Measurements from ENCODE around the gene EPHA8.

The EPHA8 gene

DNA sequence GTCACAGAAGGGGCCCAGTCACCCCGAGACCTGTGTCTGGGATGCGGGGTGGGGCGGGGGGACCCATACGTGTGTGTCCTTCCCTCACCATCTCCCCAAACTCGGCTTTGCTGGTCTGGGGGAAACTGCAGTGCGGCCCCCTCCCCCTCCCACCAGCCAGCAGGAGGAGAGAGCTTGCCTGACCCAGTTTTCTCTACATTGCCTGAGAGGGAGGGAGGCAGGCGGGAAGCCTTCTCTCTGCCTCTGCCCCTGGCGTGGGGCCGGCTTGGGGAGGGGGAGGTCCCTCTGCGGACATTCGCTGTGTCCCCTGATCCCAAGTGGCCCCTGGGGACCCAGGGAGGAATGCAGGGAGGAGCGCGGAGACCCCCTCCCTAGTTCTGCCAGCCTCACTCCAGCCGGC, 3.9 kb downstream of the EPHA8 start:
- DNase-seq (ENCODE audit: low spot score) = no peak

DNA sequence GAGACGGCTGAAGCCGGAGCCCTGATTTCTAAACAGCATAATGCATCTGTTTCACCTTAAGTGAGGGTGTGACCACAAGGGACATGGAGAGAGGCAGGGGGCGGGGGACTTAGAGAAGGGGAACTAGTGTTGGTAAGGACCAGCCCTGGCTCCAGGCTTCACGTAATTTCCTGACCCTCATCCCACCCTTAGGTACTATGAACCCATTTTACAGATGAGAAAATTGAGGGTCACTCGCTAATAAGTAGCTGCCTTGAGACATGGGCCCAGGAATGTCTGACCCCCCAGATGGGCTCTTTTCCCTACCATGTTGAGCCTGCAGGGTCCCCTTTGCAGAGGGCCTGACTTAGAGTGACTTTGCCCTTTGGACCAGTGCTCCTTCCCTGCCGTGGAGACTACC, 4.7 kb downstream of the EPHA8 start:
- DNase-seq (ENCODE audit: low spot score) = no peak

DNA sequence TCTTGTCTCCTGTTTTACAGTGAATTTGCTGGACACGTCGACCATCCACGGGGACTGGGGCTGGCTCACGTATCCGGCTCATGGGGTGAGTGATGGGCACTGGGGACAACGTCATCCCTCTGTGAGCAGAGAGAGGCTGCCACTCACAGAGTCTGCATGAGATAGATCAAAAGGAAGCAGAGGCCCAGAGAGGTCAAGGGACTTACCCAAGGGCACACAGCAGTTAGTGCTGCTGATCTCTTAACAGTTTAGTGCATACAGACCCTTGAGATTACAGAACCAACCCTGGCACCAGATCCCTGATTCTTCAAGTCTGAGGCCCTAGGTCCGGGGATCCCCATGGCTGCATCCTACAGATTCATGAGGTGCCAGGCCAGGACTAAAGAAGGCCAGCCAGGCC, 6.0 kb downstream of the EPHA8 start:
- no peak for DNase-seq (ENCODE audit: low spot score)

DNA sequence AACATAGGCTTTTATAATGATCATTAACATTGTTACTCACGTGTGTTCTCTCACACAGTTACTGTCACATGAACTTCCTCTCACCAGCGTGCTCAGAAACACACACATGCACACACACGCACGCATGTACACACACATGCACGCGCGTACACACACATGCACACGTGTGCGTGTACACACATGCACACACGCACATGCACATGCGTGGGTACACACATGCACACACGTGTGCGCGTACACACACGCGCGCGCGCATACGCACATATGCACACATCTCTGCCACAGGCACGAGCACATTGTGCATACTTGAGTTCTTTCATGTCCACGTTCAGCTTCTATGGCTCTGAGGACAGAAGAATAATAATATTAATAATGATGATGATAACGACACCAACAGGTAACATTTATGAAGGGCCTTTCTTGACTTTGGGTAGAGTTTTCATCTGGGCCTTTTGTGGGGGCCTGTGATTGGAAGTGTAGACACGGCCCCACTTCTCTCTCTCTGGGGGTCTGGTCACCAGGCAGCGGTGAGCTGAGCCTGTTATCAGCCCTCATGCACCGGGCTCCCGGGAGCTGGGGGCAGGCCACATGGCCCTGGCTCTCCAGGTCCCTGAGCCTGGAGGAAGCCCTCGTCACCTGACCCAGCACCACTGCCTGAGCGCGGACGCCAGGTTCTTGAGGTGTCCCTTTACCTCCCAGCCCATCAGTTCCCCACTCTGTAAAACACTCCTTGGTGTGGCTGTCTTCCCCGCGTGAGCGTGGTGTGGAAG, 7.0 kb downstream of the EPHA8 start:
- no peak for DNase-seq (ENCODE audit: low spot score)

DNA sequence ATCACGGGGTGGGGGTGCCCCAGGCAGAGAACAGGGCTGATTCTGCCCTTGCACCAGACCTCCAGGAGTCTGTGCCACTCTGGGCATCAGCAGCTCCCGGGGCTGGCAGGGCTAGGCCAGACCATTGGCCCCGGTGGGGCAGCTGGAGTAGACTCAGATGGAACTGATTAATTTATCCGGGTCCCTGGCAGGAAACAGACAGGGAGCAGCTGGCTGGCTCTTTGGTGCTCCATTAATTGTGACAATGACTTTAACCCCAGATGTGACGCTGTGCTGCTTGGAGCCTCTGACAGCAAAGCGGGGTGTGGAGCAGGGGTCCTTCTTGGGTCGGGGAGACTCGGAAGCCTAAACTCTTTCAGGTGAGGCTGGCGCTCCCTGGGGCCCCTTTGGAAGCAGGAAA, 9.5 kb downstream of the EPHA8 start:
- DNase-seq (ENCODE audit: low spot score) = no peak

DNA sequence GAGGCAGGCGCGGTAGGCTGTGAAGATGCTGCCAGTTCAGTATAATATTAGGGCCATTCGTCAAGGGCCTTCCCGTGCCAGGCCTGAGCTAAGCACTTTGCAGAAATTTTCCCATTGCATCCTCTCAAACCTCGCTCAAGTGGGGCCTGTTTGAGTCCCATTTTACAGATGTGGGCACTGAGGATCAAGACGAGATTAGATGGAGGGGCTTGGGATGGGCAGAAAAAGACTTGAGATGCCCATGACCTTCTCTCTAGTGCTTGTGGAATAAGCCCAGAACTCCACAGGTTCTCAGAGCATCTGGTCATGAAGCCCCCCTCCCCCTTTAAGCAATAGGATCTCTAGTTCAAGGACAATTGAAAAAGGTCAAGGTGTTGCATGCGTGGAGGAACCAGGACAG, 9.9 kb downstream of the EPHA8 start:
- DNase-seq (ENCODE audit: low spot score) = no peak

DNA sequence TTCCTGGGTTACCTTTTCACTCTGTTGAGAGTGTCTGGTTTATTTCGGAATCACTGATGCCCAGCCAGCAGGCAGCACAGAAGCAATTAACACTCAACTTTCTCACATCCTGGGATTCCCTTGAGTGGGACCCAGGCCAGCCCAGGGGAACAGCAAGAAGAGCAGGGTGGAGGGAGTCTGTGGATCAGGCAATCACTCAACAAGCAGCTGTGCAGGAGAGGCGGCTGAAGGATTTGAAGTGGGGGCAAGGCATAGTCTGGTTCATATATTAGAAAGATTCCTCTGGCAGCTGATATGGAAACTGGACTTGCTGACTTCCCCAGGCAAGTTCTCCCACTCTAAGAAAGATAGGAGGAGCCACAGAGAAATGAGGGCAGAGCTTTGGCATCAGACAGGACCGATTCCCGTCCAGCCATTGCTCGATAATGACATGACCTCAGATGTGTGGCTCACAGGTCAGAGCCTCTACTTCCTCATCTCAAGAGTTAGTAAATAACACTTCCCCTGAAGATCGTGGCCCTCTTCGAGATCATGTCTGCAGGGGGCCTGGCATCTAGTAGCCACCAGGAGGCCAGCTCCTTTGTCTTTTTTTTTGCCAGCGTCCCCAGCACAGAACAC, 12.4 kb downstream of the EPHA8 start:
- DNase-seq (ENCODE audit: low spot score) = no peak

DNA sequence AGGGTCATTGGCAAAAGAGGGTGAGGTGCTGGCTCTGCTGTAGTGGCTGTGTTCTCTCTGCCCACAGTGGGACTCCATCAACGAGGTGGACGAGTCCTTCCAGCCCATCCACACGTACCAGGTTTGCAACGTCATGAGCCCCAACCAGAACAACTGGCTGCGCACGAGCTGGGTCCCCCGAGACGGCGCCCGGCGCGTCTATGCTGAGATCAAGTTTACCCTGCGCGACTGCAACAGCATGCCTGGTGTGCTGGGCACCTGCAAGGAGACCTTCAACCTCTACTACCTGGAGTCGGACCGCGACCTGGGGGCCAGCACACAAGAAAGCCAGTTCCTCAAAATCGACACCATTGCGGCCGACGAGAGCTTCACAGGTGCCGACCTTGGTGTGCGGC, 12.9 kb downstream of the EPHA8 start:
- DNase-seq (ENCODE audit: low spot score) = no peak

DNA sequence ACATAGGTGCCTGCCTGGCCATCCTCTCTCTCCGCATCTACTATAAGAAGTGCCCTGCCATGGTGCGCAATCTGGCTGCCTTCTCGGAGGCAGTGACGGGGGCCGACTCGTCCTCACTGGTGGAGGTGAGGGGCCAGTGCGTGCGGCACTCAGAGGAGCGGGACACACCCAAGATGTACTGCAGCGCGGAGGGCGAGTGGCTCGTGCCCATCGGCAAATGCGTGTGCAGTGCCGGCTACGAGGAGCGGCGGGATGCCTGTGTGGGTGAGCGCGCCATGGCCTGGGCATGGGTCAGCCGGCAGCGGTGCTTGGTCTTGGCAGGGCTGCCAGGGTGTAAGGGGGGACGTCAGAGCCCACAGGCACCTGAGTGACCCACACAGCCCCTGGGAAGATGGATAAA, 13.3 kb downstream of the EPHA8 start:
- no peak for DNase-seq (ENCODE audit: low spot score)

DNA sequence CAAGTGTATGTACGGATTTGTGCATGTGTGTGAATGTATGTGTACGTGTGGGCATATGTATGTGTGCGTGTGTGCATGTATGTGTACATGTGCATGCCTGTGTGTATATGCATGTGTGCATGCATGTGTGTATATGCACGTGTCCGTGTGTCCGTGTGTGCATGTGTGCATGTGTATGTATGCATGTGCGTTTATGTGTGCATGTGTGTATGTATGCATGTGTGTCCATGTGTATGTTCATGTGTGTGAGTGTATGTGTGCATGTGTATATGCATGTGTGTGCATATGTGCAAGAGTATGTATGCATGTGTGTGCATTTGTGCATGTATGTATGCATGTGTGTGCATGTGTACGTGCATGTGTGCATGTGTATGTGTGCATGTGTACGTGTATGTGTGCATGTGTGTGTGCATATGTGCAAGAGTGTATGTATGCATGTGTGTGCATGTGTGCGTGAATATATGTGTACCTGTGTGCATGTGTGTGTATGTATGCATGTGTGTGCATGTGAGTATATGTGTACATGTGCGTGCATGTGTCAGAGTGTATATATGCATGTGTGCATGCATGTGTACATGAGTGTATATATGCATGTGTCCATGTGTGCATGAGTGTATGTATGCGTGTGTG, 15.6 kb downstream of the EPHA8 start:
- DNase-seq (ENCODE audit: low spot score) = no peak

DNA sequence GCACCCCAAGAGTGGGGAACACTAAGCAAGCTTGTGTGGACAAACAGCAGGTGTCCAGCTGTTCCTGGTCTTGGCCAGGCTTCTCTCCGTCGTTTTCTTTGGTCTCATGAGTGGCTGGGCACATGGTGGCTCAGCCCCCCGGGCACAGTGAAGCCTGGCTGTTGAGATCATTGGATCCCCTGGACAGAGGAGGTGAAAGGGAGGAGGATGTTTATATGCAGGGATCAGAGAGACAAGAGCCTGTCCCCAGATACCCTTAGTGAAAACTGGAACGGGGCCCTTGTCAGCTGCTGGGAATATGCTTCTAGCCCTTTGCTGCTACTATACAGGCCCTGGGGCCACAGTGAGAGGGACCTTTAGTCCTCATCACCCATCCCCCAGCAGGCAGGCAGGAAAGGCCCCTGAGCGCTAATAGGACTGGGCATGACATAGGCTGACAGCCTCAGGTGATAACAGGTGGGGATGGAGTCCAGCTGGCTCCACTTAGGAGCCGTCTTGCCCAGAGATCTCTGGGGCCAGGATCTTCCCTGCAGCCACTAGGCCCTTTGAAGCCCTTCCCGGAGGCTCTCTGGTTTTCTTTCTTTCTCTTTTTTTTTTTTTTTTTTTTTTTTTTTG, 16.4 kb downstream of the EPHA8 start:
- DNase-seq (ENCODE audit: low spot score) = no peak

DNA sequence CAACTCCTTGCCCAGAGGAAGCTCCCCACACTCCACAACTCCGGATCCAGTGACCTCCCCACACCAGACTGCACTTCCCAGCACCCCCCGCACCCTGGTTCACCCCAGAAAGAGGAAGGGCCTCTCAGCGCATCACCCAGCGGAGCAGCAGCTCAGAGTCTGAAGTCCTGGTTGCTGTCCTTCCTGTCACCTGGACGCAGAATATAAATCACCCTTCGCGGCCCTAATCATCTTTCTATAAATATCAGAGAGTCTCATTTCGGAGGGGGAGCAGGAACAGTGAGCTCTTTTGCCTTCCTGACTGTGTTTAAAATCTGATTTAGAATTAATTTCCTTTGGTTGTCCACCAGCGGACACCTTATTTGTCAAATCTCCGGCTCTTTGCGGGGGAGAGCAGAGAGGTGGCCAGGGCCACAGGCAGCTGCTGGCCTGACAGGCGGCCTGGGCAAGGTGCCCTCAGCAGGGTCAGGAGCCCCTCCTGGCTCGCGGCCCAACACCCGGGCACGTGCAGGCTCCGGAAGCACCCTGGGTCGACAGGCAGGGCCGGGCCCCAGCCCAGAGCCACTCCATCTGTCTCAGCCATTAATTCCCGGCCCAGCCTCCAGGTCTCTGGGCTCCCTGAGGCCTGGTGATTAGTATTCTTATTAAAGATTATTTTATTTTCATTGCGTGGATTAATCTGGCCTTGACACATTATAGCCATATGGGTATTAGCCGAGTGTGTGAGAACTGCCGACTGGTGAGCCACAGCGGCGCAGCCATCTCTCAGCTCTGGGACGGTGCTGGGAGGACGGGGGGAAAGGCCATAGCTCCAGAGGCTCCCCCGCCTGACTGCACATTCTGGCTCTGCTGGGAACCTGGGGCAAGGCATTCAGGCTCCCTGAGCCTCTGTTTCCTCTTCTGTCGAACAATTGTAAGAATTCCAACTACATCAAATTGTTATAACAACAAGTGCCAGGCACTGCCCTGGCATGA, 19.7 kb downstream of the EPHA8 start:
- no peak for DNase-seq (ENCODE audit: low spot score)

DNA sequence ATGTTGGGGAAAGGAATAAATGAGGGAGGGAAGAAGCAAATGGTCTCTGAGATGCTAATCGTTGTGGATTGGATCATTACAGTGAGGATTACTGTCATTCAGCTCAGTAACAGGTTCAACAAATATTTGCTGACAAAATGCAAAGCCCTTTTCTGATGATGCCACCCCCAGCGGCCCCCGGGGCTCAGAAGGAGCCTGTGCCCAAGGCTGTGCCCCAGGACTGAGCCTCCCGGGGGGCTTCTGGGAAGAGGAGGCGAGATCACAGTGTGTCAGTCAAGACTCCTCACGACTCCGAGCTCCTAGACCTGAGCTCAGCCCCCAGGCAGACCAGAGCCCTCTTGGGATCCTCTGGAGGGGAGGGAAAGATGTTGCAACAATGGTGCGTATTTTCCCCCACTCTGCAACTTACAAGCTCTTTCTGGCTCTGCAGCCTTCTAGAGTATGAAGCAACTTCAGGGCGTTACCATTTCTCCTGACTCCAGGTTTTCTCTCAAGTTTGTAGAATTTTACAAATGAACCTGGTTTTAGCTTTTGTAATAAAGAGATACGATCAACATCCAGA, 20.8 kb downstream of the EPHA8 start:
- no peak for DNase-seq (ENCODE audit: low spot score)

DNA sequence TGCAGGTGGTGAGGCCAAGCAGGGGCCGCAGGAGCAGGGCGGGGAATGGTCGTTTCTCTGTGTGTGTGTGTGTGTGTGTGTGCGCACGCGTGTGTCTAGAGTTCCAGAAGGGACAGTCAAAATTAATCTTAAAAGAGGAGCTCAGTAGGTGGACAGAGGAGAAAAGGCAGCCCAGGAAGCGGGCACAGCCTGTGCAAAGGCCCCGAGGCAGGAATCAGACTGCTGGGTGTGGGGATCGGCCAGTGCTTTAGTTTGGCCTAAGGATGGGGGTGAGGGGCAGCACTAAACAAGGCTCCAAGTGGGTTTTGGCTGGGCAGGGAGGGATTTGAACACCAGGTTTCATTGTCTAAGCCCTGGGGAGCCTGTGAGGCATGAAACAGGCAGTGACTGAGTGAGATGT, 21.7 kb downstream of the EPHA8 start:
- DNase-seq (ENCODE audit: low spot score) = no peak

DNA sequence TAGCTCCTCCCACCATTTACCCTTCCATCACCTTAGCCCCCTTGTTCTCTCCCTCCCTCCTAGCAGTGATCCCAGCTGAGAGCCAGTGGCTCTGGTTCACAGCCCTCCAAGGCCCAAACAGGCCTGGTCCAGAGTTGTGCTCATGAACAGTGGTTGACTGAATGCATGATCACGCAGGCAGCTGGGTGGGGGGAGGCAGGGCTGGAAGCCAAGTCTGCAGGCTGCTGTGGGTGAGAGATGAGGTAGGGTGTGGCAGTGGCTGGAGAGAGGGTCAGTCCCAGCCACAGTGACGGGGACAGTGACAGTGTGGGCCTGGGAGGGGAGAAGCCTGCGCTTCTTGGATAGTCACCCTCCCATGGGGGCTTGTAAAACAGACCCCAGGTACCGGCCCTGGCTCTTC, 22.2 kb downstream of the EPHA8 start:
- no peak for DNase-seq (ENCODE audit: low spot score)

DNA sequence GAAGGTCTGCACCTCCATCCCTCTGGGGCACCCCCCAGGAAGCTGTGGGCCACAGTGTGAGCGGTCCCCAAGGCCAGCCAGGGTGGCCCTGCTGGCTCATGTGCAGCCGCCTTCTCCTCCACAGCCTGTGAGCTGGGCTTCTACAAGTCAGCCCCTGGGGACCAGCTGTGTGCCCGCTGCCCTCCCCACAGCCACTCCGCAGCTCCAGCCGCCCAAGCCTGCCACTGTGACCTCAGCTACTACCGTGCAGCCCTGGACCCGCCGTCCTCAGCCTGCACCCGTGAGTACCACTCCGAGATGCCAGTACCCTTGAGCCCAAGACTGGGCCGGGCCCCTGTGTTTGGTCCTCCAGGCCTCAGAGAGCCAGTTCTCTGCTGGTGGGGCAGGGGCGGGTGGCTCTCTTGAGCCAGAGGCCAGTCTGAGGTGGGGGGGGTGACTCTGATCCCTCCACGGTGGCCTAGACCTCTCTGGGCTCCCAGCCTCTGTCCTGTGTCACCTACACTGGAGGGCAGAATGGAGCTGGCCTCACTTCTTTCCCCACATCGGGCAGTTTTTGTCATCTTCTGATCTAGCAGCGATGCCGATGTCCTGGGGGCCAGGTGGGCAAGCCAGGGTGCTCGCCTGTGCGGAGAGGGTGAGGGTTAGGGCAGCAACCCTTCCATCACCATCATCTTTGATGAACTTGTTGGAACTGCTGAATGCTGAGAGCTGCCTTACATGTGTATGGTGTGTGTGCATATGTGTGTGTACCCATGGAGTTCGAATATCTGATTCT, 23.3 kb downstream of the EPHA8 start:
- no peak for DNase-seq (ENCODE audit: low spot score)

DNA sequence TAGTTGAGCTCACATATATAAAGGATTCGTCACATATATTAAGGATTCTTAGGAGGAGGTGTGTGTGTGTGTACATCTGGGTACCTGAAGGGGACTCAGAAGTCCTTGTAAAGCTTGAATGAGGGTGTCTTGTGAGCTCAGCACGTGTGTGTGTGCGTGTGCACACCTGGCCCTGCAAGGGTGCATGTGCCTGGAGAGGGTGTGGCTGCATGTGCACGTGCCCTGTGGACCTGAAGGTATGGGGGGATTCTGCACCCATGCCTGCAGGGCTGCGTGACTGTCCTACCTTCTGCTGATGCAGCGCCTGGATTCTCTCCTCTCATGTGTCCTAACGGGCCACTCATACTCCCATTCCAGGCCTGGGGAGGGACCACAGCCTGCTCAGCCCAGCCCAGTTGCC, 24.0 kb downstream of the EPHA8 start:
- DNase-seq (ENCODE audit: low spot score) = no peak

DNA sequence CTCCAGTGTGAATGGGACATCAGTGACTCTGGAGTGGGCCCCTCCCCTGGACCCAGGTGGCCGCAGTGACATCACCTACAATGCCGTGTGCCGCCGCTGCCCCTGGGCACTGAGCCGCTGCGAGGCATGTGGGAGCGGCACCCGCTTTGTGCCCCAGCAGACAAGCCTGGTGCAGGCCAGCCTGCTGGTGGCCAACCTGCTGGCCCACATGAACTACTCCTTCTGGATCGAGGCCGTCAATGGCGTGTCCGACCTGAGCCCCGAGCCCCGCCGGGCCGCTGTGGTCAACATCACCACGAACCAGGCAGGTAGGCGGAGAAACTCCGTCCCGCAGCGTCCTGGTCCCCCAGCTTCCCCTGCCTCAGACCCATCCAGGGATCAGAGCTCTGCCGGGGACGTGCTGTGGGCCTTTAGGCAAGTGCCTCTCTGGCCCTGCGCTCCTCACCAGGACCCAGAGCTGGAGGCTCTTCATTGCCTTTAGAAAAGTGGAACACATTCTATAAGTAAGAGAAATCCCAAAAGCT, 25.7 kb downstream of the EPHA8 start:
- no peak for DNase-seq (ENCODE audit: low spot score)

DNA sequence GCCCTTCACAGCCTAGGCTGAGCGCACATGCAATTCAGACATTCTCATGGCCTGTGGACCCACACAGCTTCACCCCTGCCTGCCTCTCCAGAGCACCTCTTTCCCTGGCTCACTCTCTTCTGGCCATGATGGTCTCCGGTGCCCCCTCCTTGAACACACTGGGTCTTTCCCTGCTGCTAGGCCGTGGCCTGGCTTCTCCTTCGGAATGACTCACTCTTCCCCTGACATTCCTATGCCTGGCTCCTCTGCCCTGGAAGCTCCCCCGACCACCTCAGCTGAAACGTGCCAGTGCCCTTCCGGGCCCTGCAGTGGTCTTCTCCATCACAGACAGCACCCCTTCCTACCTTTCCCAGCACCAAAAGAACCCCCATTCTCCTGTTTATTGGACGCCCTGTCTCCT, 28.3 kb downstream of the EPHA8 start:
- no peak for DNase-seq (ENCODE audit: low spot score)

DNA sequence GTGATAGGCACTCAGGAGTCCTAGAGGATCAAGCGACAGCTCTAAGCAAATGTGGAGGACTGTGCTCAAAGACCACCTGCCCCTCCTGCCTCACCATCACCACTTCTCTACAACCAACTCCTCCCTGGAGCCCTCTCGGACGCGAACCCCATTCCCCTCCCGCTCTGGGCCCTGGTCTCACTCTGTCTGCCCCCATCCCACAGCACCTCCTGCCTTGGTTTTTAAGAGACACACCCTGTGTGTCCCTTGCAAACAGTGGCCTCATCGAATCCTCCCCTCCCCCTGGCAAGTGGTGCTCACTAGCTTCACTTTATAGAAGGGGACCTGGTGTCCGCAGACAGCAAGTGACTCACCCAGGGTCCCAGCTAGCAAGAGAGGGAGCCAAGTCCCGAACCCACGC, 28.8 kb downstream of the EPHA8 start:
- DNase-seq (ENCODE audit: low spot score) = no peak

Measured in pons (tissue), 1 donor.